ENCODE data around the gene CLCNKA. TPM values are rescaled to one million over a fixed set of nuclear protein-coding genes. Genes with fewer than 3 reads are reported as not detected.
"Not testable (repeated sequence)": the region's sequence is repeated elsewhere in the genome, so short reads cannot be mapped to it uniquely, and the experiment has no call there.

CLCNKA gene
- total and polyA plus RNA-seq, 8 donors, result 0.12 to 1.4 (median 0.84) TPM

DNA sequence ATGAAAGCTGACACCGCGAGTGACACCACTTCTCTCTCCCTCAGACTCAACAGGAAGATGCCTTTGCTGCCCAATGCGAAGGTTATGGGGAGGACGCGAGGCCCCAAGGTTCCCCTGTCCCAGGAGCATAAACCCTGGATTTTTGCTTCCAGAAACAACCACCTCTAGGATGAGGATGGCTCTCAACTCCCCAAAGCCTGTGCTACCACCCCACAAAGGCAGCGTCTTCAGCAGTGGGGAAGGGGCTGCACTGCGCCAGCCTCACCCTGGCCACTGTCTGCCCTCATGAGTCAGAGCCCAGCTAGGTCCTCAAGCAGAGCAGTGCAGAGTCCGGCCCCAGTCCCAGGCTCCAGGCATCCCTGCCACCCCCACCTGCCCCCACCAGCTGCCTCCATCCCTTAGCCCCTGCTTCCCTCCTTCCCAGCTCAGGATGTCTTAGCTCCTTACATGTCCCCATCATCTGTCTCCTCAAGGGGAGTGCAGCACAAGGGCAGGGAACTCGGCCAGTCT lies 24.7 kb upstream of the CLCNKA start:
- no peak for DNase-seq
- no peak overlapping the region for H3K4me3 ChIP-seq
- TF ChIP-seq, protein P1, sequence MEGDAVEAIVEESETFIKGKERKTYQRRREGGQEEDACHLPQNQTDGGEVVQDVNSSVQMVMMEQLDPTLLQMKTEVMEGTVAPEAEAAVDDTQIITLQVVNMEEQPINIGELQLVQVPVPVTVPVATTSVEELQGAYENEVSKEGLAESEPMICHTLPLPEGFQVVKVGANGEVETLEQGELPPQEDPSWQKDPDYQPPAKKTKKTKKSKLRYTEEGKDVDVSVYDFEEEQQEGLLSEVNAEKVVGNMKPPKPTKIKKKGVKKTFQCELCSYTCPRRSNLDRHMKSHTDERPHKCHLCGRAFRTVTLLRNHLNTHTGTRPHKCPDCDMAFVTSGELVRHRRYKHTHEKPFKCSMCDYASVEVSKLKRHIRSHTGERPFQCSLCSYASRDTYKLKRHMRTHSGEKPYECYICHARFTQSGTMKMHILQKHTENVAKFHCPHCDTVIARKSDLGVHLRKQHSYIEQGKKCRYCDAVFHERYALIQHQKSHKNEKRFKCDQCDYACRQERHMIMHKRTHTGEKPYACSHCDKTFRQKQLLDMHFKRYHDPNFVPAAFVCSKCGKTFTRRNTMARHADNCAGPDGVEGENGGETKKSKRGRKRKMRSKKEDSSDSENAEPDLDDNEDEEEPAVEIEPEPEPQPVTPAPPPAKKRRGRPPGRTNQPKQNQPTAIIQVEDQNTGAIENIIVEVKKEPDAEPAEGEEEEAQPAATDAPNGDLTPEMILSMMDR (IDR thresholded peaks at IDR 0.05), result no peak
- intact Hi-C loops (cut with DNase I), result no loop called here
- H3K4me1 ChIP-seq, result no peaks in the 10 kb centered on the region
- no peaks in the 10 kb centered on the region for H3K27me3 ChIP-seq
- H3K27ac ChIP-seq, result no peak overlapping the region
- H3K9me3 ChIP-seq, result no peaks in the 10 kb centered on the region
- ATAC-seq, result no peak
- H3K36me3 ChIP-seq, result no peaks in the 10 kb centered on the region

DNA sequence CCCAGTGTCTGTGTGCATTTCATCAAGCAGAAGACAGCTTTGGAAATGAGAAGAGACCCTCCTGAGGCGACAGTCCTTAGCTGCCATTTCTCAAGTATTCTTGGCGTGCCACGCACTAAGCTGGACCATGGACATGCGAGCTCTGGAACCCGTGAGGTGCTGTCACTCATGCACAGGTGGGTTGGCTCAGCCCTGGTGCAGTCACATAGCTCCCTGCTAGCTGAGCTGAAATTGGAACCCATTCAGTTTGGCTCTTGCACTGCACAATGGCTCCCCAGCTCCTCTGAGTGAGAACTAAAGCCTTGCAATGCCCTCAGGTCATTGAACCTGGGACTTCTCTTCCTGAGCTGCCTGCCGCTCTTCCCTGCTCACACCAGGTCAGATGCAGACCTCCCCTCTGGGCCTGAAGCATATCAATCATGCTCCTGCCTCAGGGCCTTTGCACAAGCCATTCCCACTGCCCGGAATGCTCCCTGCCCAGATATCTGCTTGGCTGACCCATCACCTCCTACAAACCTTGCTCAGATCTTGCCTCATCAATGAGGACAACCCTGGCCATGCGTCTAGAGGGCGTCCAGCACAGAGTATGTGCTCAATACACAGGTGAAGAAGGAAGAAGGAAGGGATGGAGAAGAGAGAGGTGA lies 24.1 kb upstream of the CLCNKA start:
- H3K36me3 ChIP-seq, result no peaks in the 10 kb centered on the region
- no peak overlapping the region for H3K4me3 ChIP-seq
- DNase-seq (no peak), ATAC-seq (no peak)
- H3K27me3 ChIP-seq, result no peaks in the 10 kb centered on the region
- no peaks in the 10 kb centered on the region for H3K4me1 ChIP-seq
- intact Hi-C loops (cut with DNase I), result no loop called here
- H3K27ac ChIP-seq, result no peak overlapping the region
- TF ChIP-seq, protein P1 (IDR thresholded peaks at IDR 0.05), result no peak
- no peaks in the 10 kb centered on the region for H3K9me3 ChIP-seq

DNA sequence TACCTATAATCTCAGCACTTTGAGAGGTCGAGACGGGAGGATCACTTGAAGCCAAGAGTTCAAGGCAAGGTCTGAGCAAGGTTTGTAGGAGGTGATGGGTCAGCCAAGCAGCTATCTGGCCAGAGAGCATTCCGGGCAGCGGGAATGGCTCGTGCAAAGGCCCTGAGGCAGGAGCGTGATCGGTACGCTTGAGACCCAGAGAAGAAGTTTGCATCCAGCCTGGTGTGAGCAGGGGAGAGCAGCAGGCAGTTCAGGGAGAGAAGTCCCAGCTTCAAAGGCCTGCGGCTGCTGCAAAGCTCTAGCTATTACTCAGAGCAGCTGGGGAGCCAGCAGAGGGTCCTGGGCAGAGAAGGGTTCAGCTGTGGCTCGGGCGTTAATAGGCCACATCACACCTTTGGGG lies 22.9 kb upstream of the CLCNKA start:
- TF ChIP-seq, protein P1 (IDR thresholded peaks at IDR 0.05), result no peak
- intact Hi-C loops (cut with DNase I), result no loop called here
- peak in 1 of 4 donors; percentile 44 for DNase-seq

DNA sequence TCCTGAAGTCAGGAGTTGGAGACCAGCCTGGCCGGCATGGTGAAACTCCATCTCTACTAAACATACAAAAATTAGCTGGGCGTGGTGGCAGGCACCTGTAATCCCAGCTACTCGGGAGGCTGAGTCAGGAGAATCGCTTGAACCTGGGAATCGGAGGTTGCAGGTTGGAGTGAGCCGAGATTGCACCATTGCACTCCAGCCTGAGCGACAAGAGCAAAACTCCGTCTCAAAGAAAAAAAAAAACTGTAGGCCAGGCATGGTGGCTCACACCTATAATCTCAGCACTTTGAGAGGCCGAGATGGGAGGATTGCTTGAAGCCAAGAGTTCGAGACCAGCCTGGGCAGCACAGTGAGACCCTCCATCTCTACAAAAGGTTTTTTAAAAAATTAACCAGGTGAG lies 20.6 kb upstream of the CLCNKA start:
- ATAC-seq; H3K36me3 ChIP-seq; intact Hi-C loops (cut with DNase I); DNase-seq; H3K27me3 ChIP-seq; H3K27ac ChIP-seq; H3K9me3 ChIP-seq; H3K4me3 ChIP-seq; H3K4me1 ChIP-seq: not testable (repeated sequence)

More for the DNA sequence above, 22.9 kb upstream of the CLCNKA start:
- ATAC-seq, result no peak
- Histone ChIP-seq H3K27me3 (no peaks in the 10 kb centered on the region), H3K27ac (no peak overlapping the region), H3K4me3 (no peak overlapping the region), H3K9me3 (no peaks in the 10 kb centered on the region), H3K36me3 (no peaks in the 10 kb centered on the region), H3K4me1 (no peaks in the 10 kb centered on the region)

DNA sequence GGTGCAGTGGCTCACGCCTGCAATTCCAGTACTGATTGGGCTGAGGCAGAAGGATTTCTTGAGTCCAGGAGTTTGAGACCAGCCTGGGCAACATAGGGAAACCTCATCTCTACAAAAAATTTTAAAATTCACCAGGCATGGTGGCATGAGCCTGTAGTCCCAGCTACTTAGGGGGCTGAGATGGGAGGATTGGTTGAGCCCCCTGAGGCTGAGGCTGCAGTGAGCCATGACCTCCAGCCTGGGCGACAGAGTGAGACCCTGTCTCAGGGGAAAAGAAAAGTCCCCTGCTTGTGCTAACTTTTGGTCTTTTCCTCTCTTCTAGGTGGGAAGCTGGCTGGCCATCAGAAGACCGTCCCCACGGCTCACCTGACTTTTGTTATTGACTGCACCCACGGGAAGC lies 16.2 kb upstream of the CLCNKA start:
- DNase-seq (no peak), ATAC-seq (no peak)
- Histone ChIP-seq H3K4me1 (no peaks in the 10 kb centered on the region), H3K9me3 (no peaks in the 10 kb centered on the region), H3K27me3 (no peaks in the 10 kb centered on the region), H3K4me3 (no peak overlapping the region), H3K27ac (no peak overlapping the region), H3K36me3 (no peaks in the 10 kb centered on the region)
- intact Hi-C loops (cut with DNase I), result no loop called here
- TF ChIP-seq, protein P1 (IDR thresholded peaks at IDR 0.05), result no peak

DNA sequence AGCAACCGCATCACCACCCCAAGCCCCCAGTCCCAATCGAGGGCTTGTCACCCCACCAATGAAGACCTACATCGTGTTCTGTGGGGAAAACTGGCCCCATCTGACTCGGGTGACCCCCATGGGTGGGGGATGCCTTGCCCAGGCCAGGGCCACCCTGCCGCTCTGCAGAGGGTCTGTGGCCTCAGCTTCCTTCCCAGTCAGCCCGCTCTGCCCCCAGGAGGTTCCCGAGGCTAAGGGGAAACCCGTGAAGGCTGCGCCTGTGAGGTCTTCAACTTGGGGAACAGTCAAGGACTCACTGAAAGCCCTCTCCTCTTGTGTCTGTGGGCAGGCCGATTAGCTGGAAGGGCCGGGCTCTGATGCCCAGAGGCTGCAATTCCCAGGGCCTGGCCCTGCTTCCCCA lies 15.8 kb upstream of the CLCNKA start:
- Histone ChIP-seq H3K4me1 (no peaks in the 10 kb centered on the region), H3K36me3 (no peaks in the 10 kb centered on the region), H3K9me3 (no peaks in the 10 kb centered on the region), H3K27ac (no peak overlapping the region), H3K27me3 (no peaks in the 10 kb centered on the region), H3K4me3 (no peak overlapping the region)
- intact Hi-C loops (cut with DNase I), result no loop called here
- DNase-seq (no peak), ATAC-seq (no peak)
- TF ChIP-seq, protein P1 (IDR thresholded peaks at IDR 0.05), result no peak

Measured in left lung (tissue), 10 donors.